KOPT-K1 (cell line): ENCODE results near the gene ZNF79.

Source experiments
- H3K27ac ChIP-seq: fragments of 200-600 bp; sonication (generic); 2 replicates; pipeline ENCODE4 v1.5.1; 2016; ENCODE audit warnings: antibody characterized with exemption, mild to moderate bottlenecking, low read depth, low read length; ENCODE audit not compliant: poor library complexity, severe bottlenecking
- H3K36me3 ChIP-seq: fragments of 200-600 bp; sonication (generic); 2 replicates; pipeline ENCODE4 v1.5.1; 2017; ENCODE audit warnings: antibody characterized with exemption, mild to moderate bottlenecking, low read length, moderate library complexity; ENCODE audit not compliant: insufficient read depth
- H3K9me3 ChIP-seq: fragments of 200-600 bp; sonication (generic); 2 replicates; pipeline ENCODE4 v1.5.1; 2017; ENCODE audit warnings: antibody characterized with exemption, low read length, mild to moderate bottlenecking; ENCODE audit not compliant: insufficient read depth, poor library complexity, severe bottlenecking

Gene ZNF79

DNA sequence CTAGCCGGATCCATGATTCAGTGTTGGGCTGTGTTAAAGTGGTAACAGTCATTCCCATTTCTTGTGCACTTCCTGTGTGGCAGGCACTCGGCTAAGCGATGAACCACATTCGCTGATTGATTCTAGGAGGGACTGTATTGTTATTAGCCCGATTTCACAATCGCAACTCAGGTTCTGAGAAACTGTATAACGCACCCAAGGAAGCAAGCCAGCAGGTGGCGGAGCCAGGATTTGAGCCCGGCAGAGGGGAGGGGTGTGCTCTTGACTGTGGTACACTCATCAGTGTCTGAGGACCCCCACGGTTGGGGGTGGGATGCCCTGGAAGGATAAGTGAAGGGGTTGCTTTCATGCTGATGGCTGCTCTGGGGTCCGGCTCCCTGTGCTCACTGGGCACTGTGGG lies 61.8 kb downstream of the ZNF79 start:
- H3K36me3 ChIP-seq: peaks cover 13% of the 10 kb centered on the region; the same call in 1 of the 2 replicates
- no peaks in the 10 kb centered on the region for H3K9me3 ChIP-seq
- no peak overlapping the region for H3K27ac ChIP-seq

DNA sequence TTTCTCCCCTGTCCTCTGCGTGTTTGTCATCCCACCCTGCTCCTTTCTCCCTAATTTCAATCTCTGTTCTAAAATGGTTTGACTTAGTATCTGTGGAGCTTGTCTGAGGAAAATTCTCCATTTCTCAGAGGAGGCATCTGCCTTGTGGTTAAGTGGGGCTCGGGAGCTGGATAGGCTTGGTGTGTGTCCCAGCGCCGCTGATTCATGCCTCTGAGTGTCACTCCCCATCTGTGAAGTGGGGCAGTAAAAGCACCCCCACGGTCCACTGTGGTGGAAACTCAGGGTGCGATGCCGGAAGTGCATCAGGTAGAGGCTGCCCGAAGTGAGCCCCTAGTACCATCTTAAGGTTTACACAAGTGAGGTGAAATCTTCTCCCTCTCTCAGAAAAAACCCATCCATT lies 64.8 kb downstream of the ZNF79 start:
- H3K9me3 ChIP-seq: no peaks in the 10 kb centered on the region
- no peak overlapping the region for H3K27ac ChIP-seq
- peaks cover 15% of the 10 kb centered on the region; the same call in 1 of the 2 replicates for H3K36me3 ChIP-seq

DNA sequence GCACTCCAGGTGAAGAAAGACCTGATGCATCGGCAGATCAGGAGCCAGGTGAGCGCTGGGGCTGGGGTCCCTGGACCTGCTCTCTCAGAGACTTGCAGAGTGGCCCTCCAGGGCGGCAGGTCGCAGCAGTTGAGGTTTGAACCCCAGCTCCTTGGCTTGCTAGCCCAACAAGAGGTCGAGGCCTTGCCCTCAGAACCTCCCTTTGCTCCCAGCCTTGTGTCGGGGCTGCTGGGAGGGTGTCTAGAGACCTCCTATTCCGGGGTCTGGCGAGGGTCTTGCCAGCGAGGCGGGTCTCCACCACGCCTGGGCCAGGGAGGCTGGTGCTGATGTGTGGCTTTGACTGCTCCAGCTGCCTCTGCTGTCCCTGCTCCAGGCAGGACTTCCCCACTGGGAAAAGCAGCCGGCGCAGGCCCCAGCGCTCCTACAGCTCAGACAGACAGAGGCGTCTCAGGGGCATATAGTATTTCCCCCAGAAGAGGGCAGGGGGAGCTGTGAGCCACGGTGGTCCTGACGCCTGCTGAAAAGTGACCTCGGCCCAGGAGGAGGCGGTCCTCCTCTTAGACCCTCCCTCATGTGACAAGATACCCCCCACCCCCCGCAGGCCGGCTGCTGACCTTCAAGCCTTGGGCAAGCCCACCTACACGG lies 65.4 kb downstream of the ZNF79 start:
- H3K36me3 ChIP-seq: peaks cover 21% of the 10 kb centered on the region; the same call in 1 of the 2 replicates
- no peaks in the 10 kb centered on the region for H3K9me3 ChIP-seq
- no peak overlapping the region for H3K27ac ChIP-seq

DNA sequence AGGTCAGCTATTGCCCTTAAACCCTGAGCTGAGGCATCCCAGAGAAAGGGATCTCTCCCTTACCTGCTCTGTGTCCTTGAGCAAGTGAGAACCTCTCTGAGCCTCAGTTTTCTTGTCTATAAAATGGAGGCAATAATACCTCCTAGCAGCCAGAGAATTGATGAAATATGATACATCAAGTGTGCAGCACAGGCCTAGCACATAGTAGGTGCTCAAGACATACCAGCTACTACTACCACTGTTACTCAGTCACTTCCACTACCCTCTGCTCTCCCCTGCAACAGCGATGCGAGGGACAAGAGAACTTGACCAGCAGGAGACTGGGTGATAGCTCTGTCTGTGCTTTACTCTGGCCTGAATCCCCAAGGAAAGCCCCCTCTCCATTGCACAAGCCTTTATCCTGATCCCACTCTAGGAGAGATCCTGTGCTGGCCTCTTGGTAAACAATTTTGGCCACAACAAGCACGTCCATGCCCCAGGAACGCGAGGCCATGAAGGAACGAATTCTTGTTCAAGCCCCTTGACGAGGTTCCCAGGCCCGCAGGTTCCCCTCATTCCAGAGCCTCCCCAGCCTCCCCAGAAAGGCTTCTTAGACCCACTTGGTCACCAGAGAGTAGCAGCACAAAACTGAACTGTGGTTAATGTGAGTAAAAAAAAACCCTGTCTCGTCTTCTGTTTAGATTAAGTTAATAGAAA lies 66.5 kb downstream of the ZNF79 start:
- Histone ChIP-seq H3K27ac (no peak overlapping the region), H3K36me3 (peaks cover 21% of the 10 kb centered on the region; the same call in 1 of the 2 replicates), H3K9me3 (no peaks in the 10 kb centered on the region)

DNA sequence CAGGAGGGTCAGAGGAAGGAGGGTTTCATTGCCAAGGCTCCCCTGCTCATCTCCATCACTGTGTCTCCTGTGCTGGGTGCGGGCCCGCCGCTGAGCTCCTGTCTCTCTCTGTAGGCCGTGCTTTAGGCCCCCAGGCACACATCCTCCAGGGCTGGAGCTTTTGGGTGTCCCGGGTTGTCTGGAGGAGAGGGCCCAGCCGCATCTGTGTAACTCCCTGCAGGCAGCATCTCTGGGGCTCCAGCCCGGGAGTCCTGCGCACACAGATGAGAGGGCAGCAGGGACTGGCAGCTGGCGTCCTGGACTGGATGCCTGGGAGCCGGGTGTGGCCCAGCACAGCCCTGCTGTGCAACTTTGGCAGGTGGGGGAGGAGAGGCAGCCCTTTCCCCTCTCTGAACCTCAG lies 67.3 kb downstream of the ZNF79 start:
- H3K9me3 ChIP-seq: no peaks in the 10 kb centered on the region
- no peak overlapping the region for H3K27ac ChIP-seq
- H3K36me3 ChIP-seq: peaks cover 24% of the 10 kb centered on the region; the same call in 1 of the 2 replicates

DNA sequence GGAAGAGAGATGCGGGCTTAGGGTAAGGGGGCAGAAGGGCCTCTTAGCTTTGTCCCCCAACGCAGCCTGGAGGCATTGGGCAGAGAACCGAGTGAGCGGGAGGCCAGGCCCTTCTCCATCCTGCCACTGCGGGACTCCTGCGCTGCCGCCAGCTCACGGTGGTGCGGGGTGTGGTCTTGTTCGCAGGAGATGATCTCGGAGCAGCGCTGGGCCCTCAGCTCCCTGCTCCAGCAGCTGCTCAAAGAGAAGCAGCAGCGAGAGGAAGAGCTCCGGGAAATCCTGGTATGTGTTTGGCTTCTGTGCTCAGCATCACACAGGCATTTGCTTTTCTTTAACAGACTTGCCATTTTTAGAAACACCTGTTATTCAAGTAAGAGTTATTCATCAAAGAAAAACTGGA lies 68.4 kb downstream of the ZNF79 start:
- Histone ChIP-seq H3K36me3 (peaks cover 28% of the 10 kb centered on the region; the same call in 1 of the 2 replicates), H3K9me3 (no peaks in the 10 kb centered on the region), H3K27ac (no peak overlapping the region)

DNA sequence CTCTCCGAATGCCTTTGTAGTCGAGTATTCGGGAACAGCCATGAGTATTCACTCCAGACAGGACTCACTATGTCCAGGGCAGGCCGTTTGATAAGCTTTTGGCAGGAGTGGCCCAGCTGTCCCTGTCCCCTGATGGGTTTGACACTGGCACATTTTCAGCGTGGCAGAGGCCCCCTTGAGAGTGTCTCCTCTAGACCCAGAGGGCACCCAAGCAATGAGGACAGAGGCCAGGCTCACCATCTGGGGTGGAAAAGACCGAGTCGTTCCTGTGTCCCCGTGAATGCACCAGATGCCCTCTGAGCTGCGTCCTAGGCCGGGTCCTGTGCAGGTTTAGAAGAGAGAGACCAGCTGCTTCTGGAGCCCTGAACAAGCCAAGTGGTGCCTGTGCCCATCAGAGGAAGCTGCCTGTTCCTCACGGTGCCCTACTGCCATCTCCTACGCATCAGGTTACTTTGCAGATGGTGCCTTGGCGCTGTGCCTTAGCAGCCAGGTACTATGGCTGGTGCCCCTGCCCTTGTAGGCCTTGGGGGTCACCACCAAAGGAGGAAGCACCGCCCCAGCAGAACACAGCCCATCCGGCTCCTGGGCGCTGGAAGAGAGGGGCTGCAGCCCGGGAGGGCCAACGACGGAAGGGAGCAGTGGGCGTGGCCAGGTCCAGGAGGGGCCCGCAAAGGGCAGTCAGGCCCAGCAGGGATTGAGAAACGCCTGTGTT lies 69.6 kb downstream of the ZNF79 start:
- Histone ChIP-seq H3K27ac (no peak overlapping the region), H3K9me3 (no peaks in the 10 kb centered on the region), H3K36me3 (peaks cover 28% of the 10 kb centered on the region; the same call in 1 of the 2 replicates)

DNA sequence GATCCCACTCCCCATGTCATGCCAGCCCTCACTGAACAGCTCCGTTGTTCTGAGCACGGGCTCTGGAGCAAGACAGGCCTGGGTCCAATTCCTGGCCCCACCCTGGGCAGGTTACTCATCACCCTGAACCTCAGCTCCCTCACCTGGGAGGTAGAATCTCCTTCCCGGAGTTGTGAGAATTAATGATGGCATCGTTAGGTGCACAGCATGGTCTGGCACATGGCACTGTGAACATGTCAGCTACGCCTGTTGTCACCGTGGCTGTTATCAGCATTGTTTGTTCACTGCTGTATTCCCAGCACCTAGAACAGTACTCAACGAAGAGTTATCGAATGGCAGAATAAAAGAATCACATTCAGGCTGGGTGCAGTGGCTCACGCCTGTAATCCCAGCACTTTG lies 70.1 kb downstream of the ZNF79 start:
- no peaks in the 10 kb centered on the region for H3K9me3 ChIP-seq
- H3K36me3 ChIP-seq: peaks cover 28% of the 10 kb centered on the region; the same call in 1 of the 2 replicates
- H3K27ac ChIP-seq: no peak overlapping the region
